Right lobe of liver (tissue), 6 donors: ENCODE measurements around the gene CC2D2A. TPM values are rescaled to one million over a fixed set of nuclear protein-coding genes. Genes with fewer than 3 reads are reported as not detected.

Experiments used
- ATAC-seq, 4 donors: fragments of 200-7000 bp; cut with Tn5 transposase; one replicate each; pipeline ENCODE4 v1.9.1; 2020; ENCODE audit warnings: mild to moderate bottlenecking in 4 of 4, moderate library complexity in 4 of 4
- DNase-seq, 3 donors: peaks; one replicate each; pipeline ENCODE4 v3.0.0-alpha.2; 2020
- H3K27ac ChIP-seq, 3 donors: fragments of 200-600 bp; one replicate each; pipeline ENCODE4 v1.8.0; 2022
- H3K27me3 ChIP-seq, 2 donors: fragments of 200-600 bp; one replicate each; pipeline ENCODE4 v1.8.0; 2022
- H3K36me3 ChIP-seq, 4 donors: fragments of 200-600 bp; sonication (generic) in 1 of 4; one replicate each; pipeline versions ENCODE4 v1.5.1 to v1.8.0; 2017 to 2022; ENCODE audit warnings: control low read depth in 1 of 4
- H3K4me1 ChIP-seq, 4 donors: fragments of 200-600 bp; sonication (generic) in 1 of 4; one replicate each; pipeline versions ENCODE4 v1.5.1 to v1.8.0; 2017 to 2022; ENCODE audit warnings: control low read depth in 1 of 4
- H3K4me3 ChIP-seq, 3 donors: fragments of 200-600 bp; one replicate each; pipeline ENCODE4 v1.8.0; 2022
- H3K9me3 ChIP-seq, 4 donors: fragments of 200-600 bp; sonication (generic) in 1 of 4; one replicate each; pipeline versions ENCODE4 v1.5.1 to v1.8.0; 2017 to 2022; ENCODE audit warnings: control low read depth in 1 of 4
- POLR2A ChIP-seq: fragments of 450-650 bp; IDR thresholded peaks from one replicate; pipeline ENCODE4 v1.6.1; 2017; ENCODE audit warnings: antibody characterized with exemption, mild to moderate bottlenecking
- WGBS: methylation state at CpG from one replicate; pipeline ENCODE4 v1.1.6; 2018; ENCODE audit warnings: low coverage, low lambda C conversion rate; ENCODE audit not compliant: insufficient coverage; ENCODE audit errors: missing lambda C conversion rate; 5-methylcytosine and 5-hydroxymethylcytosine counted together
- intact Hi-C, 2 donors: fragments of 100-400 bp; cut with DNase I; formaldehyde crosslinking; loops; one replicate each; pipeline versions ENCODE4 v1.11.2 to v1.14.1; 2022
- total RNA-seq, 6 experiments: library from RNA; depleted of rRNA in 2 of 6; stranded (reverse); fragments of >200 nt in 2 of 6; fragmentation: NEBNext Ultra II Directional in 3 of 6; extraction: Animal tissue kit (Norgen Biotek cat#: 25700) in 3 of 6; gene quantifications; one replicate each; pipeline versions ENCODE4 v1.1.0 to v1.2.4, GENCODE V29; 2016 to 2023
- TF ChIP-seq, protein P1 (sequence below), 4 donors: fragments of 200-600 bp in 3 of 4; fragments of 450-650 bp in 1 of 4; IDR thresholded peaks; one replicate each; pipeline versions ENCODE4 v1.5.1 to v1.8.0; 2016 to 2022; ENCODE audit warnings: antibody characterized with exemption in 4 of 4, mild to moderate bottlenecking in 2 of 4
- donor health status: DM: no; HTN: yes; CAD: no.
- donor health status: DM: no; HTN: no; CAD: no.
- donor health status: DM: no; HTN: no; CAD: no.
- donor health status: DM: no; HTN: yes; CAD: no.
- donor health status: DM: no; HTN: yes; CAD: no.

The CC2D2A gene
- total RNA-seq, 6 experiments from 2014 or later = 1.7 to 6.5 (median 3.2) TPM

DNA sequence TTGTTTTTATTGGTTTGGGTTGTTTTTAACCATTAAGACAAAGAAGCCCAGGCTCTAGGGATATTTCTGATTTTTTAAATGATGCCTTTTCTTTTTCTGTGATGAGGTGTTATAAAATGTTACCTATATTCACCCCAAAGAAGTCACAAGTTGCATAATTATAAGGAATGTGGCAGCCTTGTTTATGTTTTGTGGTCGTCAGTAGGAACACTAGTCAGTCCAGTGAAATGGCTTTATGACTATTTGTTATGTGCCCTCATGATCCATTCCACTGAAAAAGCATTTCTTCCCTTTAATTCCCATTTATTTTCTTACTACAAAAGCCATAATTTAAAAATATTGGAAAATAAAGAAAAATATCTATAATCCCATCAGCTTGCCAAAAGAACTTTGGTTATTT, 34.4 kb downstream of the CC2D2A start:
- Histone ChIP-seq H3K27ac (no peak overlapping the region), H3K9me3 (no peaks in the 10 kb centered on the region), H3K36me3 (no peaks in the 10 kb centered on the region), H3K27me3 (no peaks in the 10 kb centered on the region), H3K4me3 (no peak overlapping the region), H3K4me1 (no peaks in the 10 kb centered on the region)
- DNase-seq (no peak), ATAC-seq (no peak)
- TF ChIP-seq, protein P1, sequence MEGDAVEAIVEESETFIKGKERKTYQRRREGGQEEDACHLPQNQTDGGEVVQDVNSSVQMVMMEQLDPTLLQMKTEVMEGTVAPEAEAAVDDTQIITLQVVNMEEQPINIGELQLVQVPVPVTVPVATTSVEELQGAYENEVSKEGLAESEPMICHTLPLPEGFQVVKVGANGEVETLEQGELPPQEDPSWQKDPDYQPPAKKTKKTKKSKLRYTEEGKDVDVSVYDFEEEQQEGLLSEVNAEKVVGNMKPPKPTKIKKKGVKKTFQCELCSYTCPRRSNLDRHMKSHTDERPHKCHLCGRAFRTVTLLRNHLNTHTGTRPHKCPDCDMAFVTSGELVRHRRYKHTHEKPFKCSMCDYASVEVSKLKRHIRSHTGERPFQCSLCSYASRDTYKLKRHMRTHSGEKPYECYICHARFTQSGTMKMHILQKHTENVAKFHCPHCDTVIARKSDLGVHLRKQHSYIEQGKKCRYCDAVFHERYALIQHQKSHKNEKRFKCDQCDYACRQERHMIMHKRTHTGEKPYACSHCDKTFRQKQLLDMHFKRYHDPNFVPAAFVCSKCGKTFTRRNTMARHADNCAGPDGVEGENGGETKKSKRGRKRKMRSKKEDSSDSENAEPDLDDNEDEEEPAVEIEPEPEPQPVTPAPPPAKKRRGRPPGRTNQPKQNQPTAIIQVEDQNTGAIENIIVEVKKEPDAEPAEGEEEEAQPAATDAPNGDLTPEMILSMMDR (IDR thresholded peaks at IDR 0.05) = no peak
- no peak for TF ChIP-seq POLR2A
- WGBS = 83% methylated on average over 1 of the region's 1 CpG
- intact Hi-C loops = no loop called here

DNA sequence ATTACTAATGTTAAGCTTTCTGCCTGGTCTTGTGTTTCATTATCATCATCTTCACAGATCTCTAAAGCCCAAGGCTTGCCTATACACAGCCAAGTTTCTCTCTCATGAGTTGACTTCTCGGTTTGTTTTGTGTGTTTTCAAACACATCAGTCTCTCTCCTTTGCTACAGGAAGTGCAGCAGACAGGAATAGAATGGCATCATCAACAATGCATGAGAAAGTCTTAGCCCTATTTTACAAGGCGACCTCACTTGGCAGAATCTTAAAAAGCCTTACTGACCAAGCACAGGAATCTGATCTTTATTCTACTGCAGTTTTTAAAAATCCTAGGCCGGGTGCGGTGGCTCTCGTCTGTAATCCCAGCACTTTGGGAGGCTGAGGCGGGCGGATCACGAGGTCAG, 36.8 kb downstream of the CC2D2A start:
- TF ChIP-seq, protein P1 (IDR thresholded peaks at IDR 0.05) = no peak
- no peak for TF ChIP-seq POLR2A
- no peak for ATAC-seq
- Histone ChIP-seq H3K36me3 (no peaks in the 10 kb centered on the region), H3K27me3 (no peaks in the 10 kb centered on the region), H3K9me3 (no peaks in the 10 kb centered on the region), H3K4me3 (no peak overlapping the region), H3K4me1 (no peaks in the 10 kb centered on the region), H3K27ac (no peak overlapping the region)
- intact Hi-C loops = no loop called here
- WGBS = 87% methylated on average over 5 of the region's 8 CpGs
- no peak for DNase-seq

DNA sequence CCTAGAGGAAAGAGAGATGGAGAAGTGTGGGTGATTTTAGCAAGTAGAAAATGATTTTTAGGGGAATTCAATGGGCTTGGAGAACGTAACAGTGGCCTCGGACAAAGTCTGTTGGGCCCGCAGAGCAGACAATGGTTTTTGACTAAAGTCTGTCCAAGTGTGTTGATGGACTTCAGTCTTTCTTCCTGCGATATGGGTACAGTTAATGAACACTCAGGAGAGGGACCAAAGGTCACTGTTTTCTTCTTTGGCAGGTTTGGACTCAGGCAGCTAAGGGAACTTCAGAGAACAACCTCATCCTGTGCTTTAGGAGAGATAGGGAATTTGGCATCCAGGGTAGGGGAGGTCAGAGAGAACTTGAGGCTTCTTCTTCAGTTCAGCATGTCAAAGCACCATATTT, 38.0 kb downstream of the CC2D2A start:
- Histone ChIP-seq H3K27me3 (no peaks in the 10 kb centered on the region), H3K9me3 (no peaks in the 10 kb centered on the region), H3K27ac (no peak overlapping the region), H3K4me3 (no peak overlapping the region), H3K4me1 (no peaks in the 10 kb centered on the region), H3K36me3 (no peaks in the 10 kb centered on the region)
- no peak for ATAC-seq
- TF ChIP-seq POLR2A = no peak
- TF ChIP-seq, protein P1 (IDR thresholded peaks at IDR 0.05) = no peak
- DNase-seq = no peak
- 79% methylated on average over 3 of the region's 4 CpGs for WGBS
- intact Hi-C loops = no loop called here

DNA sequence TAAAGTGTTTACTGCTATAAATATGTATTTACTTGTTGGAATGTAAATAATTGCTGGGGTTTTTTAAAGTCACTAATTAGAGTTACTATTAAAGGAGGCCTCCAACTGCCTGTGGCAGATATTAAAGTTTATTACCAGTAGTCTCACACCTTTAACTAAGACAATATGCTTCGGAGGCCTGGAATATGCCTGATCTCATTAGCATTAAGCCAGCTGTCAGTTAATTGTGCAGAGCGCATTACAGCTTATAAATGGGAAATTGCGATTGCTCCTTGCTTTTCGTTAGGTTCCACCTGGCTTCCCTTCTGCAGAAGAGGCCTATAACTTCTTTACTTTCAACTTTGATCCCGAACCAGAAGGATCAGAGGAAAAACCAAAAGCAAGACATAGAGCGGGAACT, 41.3 kb downstream of the CC2D2A start:
- Histone ChIP-seq H3K4me1 (no peaks in the 10 kb centered on the region), H3K9me3 (no peaks in the 10 kb centered on the region), H3K4me3 (no peak overlapping the region), H3K27me3 (no peaks in the 10 kb centered on the region), H3K27ac (no peak overlapping the region), H3K36me3 (no peaks in the 10 kb centered on the region)
- DNase-seq (no peak), ATAC-seq (no peak)
- WGBS = 96% methylated on average over 6 of the region's 6 CpGs
- TF ChIP-seq, protein P1 (IDR thresholded peaks at IDR 0.05) = no peak
- TF ChIP-seq POLR2A = no peak
- intact Hi-C loops = no loop called here

DNA sequence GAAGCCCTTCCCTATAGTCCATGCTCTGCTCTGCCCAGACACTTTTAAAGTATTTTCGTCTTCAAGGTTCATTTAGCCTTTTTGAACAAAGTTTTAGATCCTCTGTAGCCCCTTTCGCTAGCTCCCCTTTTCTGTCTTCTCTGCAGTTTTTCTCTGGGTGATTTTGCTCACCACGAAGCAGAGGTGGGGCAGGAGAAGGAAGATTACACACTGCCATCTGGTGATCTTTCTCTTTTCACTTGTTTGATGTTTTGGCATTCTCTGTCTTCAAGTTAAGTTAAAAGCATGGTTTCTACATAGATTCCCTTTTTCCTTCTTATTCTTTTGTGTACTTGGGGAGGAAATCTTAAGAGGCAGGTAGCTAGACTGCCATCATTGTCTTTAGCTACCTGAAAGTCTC, 43.9 kb downstream of the CC2D2A start:
- Histone ChIP-seq H3K36me3 (no peaks in the 10 kb centered on the region), H3K27ac (no peak overlapping the region), H3K27me3 (no peaks in the 10 kb centered on the region), H3K9me3 (no peaks in the 10 kb centered on the region), H3K4me1 (no peaks in the 10 kb centered on the region), H3K4me3 (no peak overlapping the region)
- TF ChIP-seq, protein P1 (IDR thresholded peaks at IDR 0.05) = no peak
- DNase-seq (no peak), ATAC-seq (no peak)
- intact Hi-C loops = no loop called here
- 84% methylated on average over 3 of the region's 3 CpGs for WGBS
